ENCODE data around the gene WDFY4. TPM values are rescaled to one million over a fixed set of nuclear protein-coding genes. Genes with fewer than 3 reads are reported as not detected.

The WDFY4 gene
- total and polyA plus RNA-seq, 2 of the 4 experiments (the other 2 are of a cell fraction), result not detected

- Histone ChIP-seq H3K79me1 (ENCODE audit: low read depth in 1 of 2, low read length in 2 of 2) (no peaks in the 10 kb centered on the region), H3K27ac (ENCODE audit: insufficient read depth, low read length) (no peak overlapping the region), H3K23ac (ENCODE audit: low read depth, low read length) (no peak overlapping the region), H3K4me1 (ENCODE audit: control insufficient read depth, insufficient read depth, low read length) (no peaks in the 10 kb centered on the region), H3K56ac (ENCODE audit: extremely low read depth, insufficient read depth, low read length) (no peak overlapping the region), H3K9me1 (ENCODE audit: insufficient read depth, low read length) (no peaks in the 10 kb centered on the region), H3K18ac (ENCODE audit: low read depth, low read length) (no peak overlapping the region), H2BK20ac (ENCODE audit: low read depth, low read length) (no peak overlapping the region), H2BK5ac (ENCODE audit: low read depth, low read length, poor library complexity, severe bottlenecking) (no peak overlapping the region), H3K4me3 (ENCODE audit: insufficient read depth, low read depth, low read length) (no peak overlapping the region), H3K9ac (ENCODE audit: low read depth, low read length) (no peak overlapping the region), H3K4me2 (ENCODE audit: low read depth, low read length) (no peak overlapping the region), H3K36me3 (ENCODE audit: control insufficient read depth, insufficient read depth, low read length) (no peaks in the 10 kb centered on the region), H4K8ac (ENCODE audit: low read depth in 2 of 2, low read length in 2 of 2) (no peak overlapping the region), H3K9me3 (ENCODE audit: control insufficient read depth, insufficient read depth, low read length) (no peaks in the 10 kb centered on the region), H2AFZ (replicated peaks; ENCODE audit: low read length, poor library complexity) (no peak overlapping the region), H2AK5ac (ENCODE audit: low read depth, low read length) (no peak overlapping the region), H2BK15ac (ENCODE audit: low read depth, low read length) (no peak overlapping the region), H3K14ac (replicated peaks; ENCODE audit: low read depth, low read length) (no peak overlapping the region), H4K20me1 (ENCODE audit: insufficient read depth, low read length) (no peaks in the 10 kb centered on the region), H2AK9ac (replicated peaks; ENCODE audit: low read depth, low read length, poor library complexity) (no peak overlapping the region), H4K5ac (ENCODE audit: low read depth, low read length) (no peak overlapping the region), H3K27me3 (ENCODE audit: control insufficient read depth, insufficient read depth, low read length) (peaks cover 15% of the 10 kb centered on the region), H4K91ac (ENCODE audit: insufficient read depth, low read depth, low read length) (no peak overlapping the region), H2BK120ac (ENCODE audit: low read depth, low read length) (no peak overlapping the region), H3K4ac (ENCODE audit: low read depth, low read length) (no peak overlapping the region)
- in situ Hi-C loops (cut with MboI; ENCODE audit: low sequenced_read_pairs) (no loop called here), dilution Hi-C loops (cut with HindIII; ENCODE audit: low sequenced_read_pairs, unreplicated experiment) (no loop called here), intact Hi-C loops (cut with micrococcal nuclease) (no loop called here)
- POLR2A ChIA-PET (ENCODE audit: unreplicated experiment), result no interaction called here
- no TSS peak for BruUV-seq (replicated peaks)
- 40% methylated on average over 1 of the region's 4 CpGs; no CpG with 5 or more reads in 1 of the 2 experiments for WGBS, 2 experiments (ENCODE audit: extremely low coverage in 2 of 2, insufficient read length in 1 of 2)
- no peak for DNase-seq
- CTCF ChIA-PET, result no interaction called here
- no peak for ATAC-seq (ENCODE audit: low read depth)
- no peak for TF ChIP-seq CHD1 (IDR thresholded peaks at IDR 0.05; ENCODE audit: low read depth, low read length)
- TF ChIP-seq MAFK (IDR thresholded peaks at IDR 0.05; ENCODE audit: low read depth, low read length), result no peak
- no peak for TF ChIP-seq MXI1 (IDR thresholded peaks at IDR 0.05; ENCODE audit: borderline replicate concordance, low read depth, low read length)
- no peak for TF ChIP-seq BHLHE40 (IDR thresholded peaks at IDR 0.05; ENCODE audit: low read depth, low read length)
- TF ChIP-seq NFE2L2 (IDR thresholded peaks at IDR 0.05; ENCODE audit: low read depth, low read length), result no peak
- TF ChIP-seq POLR2A (IDR thresholded peaks at IDR 0.05; ENCODE audit: low read depth, low read length), result no peak
- TF ChIP-seq FOS (IDR thresholded peaks at IDR 0.05; ENCODE audit: low read depth, low read length), result no peak
- TF ChIP-seq RCOR1 (IDR thresholded peaks at IDR 0.05; ENCODE audit: insufficient replicate concordance, low read length), result no peak
- TF ChIP-seq SMC3 (IDR thresholded peaks at IDR 0.05; ENCODE audit: low read depth, low read length), result no peak
- TF ChIP-seq ELK1 (IDR thresholded peaks at IDR 0.05; ENCODE audit: borderline replicate concordance, low read depth, low read length), result no peak
- no peak for TF ChIP-seq CTCF (conservative IDR thresholded peaks at IDR 0.05; ENCODE audit: low read depth, low read length)
- TF ChIP-seq MAZ (IDR thresholded peaks at IDR 0.05; ENCODE audit: borderline replicate concordance, low read depth, low read length), result no peak
- TF ChIP-seq CEBPB (IDR thresholded peaks at IDR 0.05; ENCODE audit: low read depth, low read length), result no peak
- no peak for TF ChIP-seq RAD21 (IDR thresholded peaks at IDR 0.05; ENCODE audit: low read length)
- TF ChIP-seq RFX5 (IDR thresholded peaks at IDR 0.05; ENCODE audit: low read depth, low read length), result no peak
- no peak for TF ChIP-seq USF2 (IDR thresholded peaks at IDR 0.05; ENCODE audit: low read depth, low read length)
These were observed 280.8 kb downstream of the WDFY4 start for GRCh38 chr10:48965460-48965859.

Measured in IMR-90 (cell line).